Measurements from ENCODE around the gene PTK6. TPM values are rescaled to one million over a fixed set of nuclear protein-coding genes. Genes with fewer than 3 reads are reported as not detected.

PTK6 gene
- total and polyA plus RNA-seq, 2 of the 13 experiments (the other 11 are each of a cell fraction or from before 2014, with no cell fraction given): 0.08 TPM; not detected in 1

GRCh38 chr20:63496596-63497120 is 40.5 kb downstream of the PTK6 start (continued):
- TF ChIP-seq ZNF777 (CRISPR knock-in tag; IDR thresholded peaks at IDR 0.05) (no peak), ZFP36 (IDR thresholded peaks at IDR 0.05; ENCODE audit: borderline replicate concordance, low read depth, low read length, partially characterized antibody) (no peak), ZNF704 (CRISPR knock-in tag; IDR thresholded peaks at IDR 0.05; ENCODE audit: borderline replicate concordance) (no peak)

GRCh38 chr20:63495741-63496595 is 41.2 kb downstream of the PTK6 start:
- 0 out of 2 replicates have a peak, but pooled peaks cover 5% of the 10 kb centered on the region for H3K4me1 ChIP-seq (ENCODE audit: insufficient read depth, low read length)
- in situ Hi-C loops (cut with HindIII; ENCODE audit: extremely low pct_ligation_motif_present, low pct_unique_long_range_greater_than_20kb) (no loop called here), intact Hi-C loops (cut with micrococcal nuclease; ENCODE audit: unreplicated experiment) (no loop called here)
- peaks cover 34 to 65% of the 10 kb centered on the region in 2 experiments for H3K27me3 ChIP-seq (ENCODE audit: control insufficient read depth in 1 of 2, insufficient read depth in 2 of 2, low read length in 2 of 2)
- no peaks in the 10 kb centered on the region for H3K79me2 ChIP-seq (ENCODE audit: insufficient read depth, low read length)
- H4K20me1 ChIP-seq (ENCODE audit: insufficient read depth, low read length): peaks cover 6% of the 10 kb centered on the region; the same call in 1 of the 2 replicates
- ATAC-seq: peak; percentile 68
- peak overlapping the region; percentile 58 for H3K4me2 ChIP-seq (ENCODE audit: low read depth, low read length)
- H2AFZ ChIP-seq (ENCODE audit: low read length): no peak overlapping the region
- DNase-seq (ENCODE audit: low spot score): peak; percentile 49
- no peak overlapping the region for H3K9ac ChIP-seq (ENCODE audit: insufficient read depth, low read depth, low read length)
- WGBS (ENCODE audit: low lambda C conversion rate): 20% methylated on average over 30 of the region's 48 CpGs
- peak; percentile 46 for FAIRE-seq
- no peaks in the 10 kb centered on the region for H3K9me3 ChIP-seq (ENCODE audit: low read length)
- no peaks in the 10 kb centered on the region for H3K36me3 ChIP-seq (replicated peaks in 1 of 2; ENCODE audit: control insufficient read depth in 1 of 2, insufficient read depth in 2 of 2, low read length in 2 of 2)
- POLR2A ChIA-PET: no interaction called here
- BruUV-seq (replicated peaks): no TSS peak
- CTCF ChIA-PET (ENCODE audit: low intra/inter-chr PET ratio, low total read pairs): interaction anchor here (1.1 to 1.4 kb wide), 2 partner anchors 23 to 42 kb away, joined by 4 read pairs; partner anchors contain the start of gene PTK6
- H3K27ac ChIP-seq (ENCODE audit: extremely low read length, insufficient read depth, low read length): no peak overlapping the region
- H3K4me3 ChIP-seq (replicated peaks in 1 of 3; ENCODE audit: insufficient read depth in 1 of 3, low read depth in 2 of 3, low read length in 3 of 3): peak overlapping the region in 1 of 3 experiments; percentile 39; a peak in 2 of 6 replicates
- TF ChIP-seq JDP2 (CRISPR knock-in tag; IDR thresholded peaks at IDR 0.05; ENCODE audit: borderline replicate concordance) (no peak), ETS1 (CRISPR knock-in tag; IDR thresholded peaks at IDR 0.05) (no peak), TSC22D2 (CRISPR knock-in tag; IDR thresholded peaks at IDR 0.05; ENCODE audit: borderline replicate concordance) (no peak), ZNF30 (CRISPR knock-in tag; IDR thresholded peaks at IDR 0.05) (no peak), ZNF576 (CRISPR knock-in tag; IDR thresholded peaks at IDR 0.05) (no peak), SAP130 (CRISPR knock-in tag; IDR thresholded peaks at IDR 0.05; ENCODE audit: low read depth) (peak; percentile 34; the same call in 1 of the 2 replicates), ZZZ3 (CRISPR knock-in tag; IDR thresholded peaks at IDR 0.05; ENCODE audit: borderline replicate concordance) (no peak), SKIL (CRISPR knock-in tag; IDR thresholded peaks at IDR 0.05; ENCODE audit: borderline replicate concordance) (0 out of 2 replicates have a peak, but pooled peaks have one; percentile 11), MAZ (IDR thresholded peaks at IDR 0.05; ENCODE audit: borderline replicate concordance, low read depth, low read length) (no peak), MAZ (CRISPR knock-in tag; IDR thresholded peaks at IDR 0.05; ENCODE audit: low read depth) (peak; percentile 66), TOPORS (CRISPR knock-in tag; IDR thresholded peaks at IDR 0.05) (no peak), EEA1 (CRISPR knock-in tag; IDR thresholded peaks at IDR 0.05; ENCODE audit: borderline replicate concordance) (no peak), ZNF225 (CRISPR knock-in tag; IDR thresholded peaks at IDR 0.05) (no peak), ZNF777 (CRISPR knock-in tag; IDR thresholded peaks at IDR 0.05) (no peak)

All from HepG2 (cell line).